Suprapubic skin (tissue), 3 donors: ENCODE measurements around the gene CHD2.

Experiments
- CTCF ChIP-seq, 2 donors: fragments of 200-600 bp in 1 of 2; fragments of 450-650 bp in 1 of 2; sonication (generic) in 1 of 2; IDR thresholded peaks; one replicate each; pipeline ENCODE4 v1.5.1; 2016 to 2019; ENCODE audit warnings: antibody characterized with exemption in 2 of 2, mild to moderate bottlenecking in 1 of 2, moderate library complexity in 1 of 2
- POLR2AphosphoS5 ChIP-seq, 3 donors: sonication (generic); formaldehyde crosslinking; IDR thresholded peaks; one replicate each; pipeline ENCODE4 v1.6.1; 2017; ENCODE audit warnings: antibody characterized with exemption in 3 of 3

GRCh38 chr15:93019971-93020370, 119.8 kb downstream of the CHD2 start:
- TF ChIP-seq CTCF (IDR thresholded peaks at IDR 0.05): no peak
- no peak for TF ChIP-seq POLR2AphosphoS5 (IDR thresholded peaks at IDR 0.05)
